ENCODE results near the gene TMCO4.

TMCO4 gene

GRCh38 chr1:19720174-19720573 lies 79.5 kb downstream of the TMCO4 start:
- no peak overlapping the region for H3K4me3 ChIP-seq (ENCODE audit: low read depth, low read length)
- in situ Hi-C loops (cut with HindIII; ENCODE audit: low sequenced_read_pairs), result no loop called here
- TF ChIP-seq CTCF (IDR thresholded peaks at IDR 0.05; ENCODE audit: low read depth, low read length), result no peak
- no peak for DNase-seq (ENCODE audit: low read depth, low spot score)

- TF ChIP-seq CTCF (IDR thresholded peaks at IDR 0.05; ENCODE audit: low read depth, low read length), result no peak
- no peak for DNase-seq (ENCODE audit: low read depth, low spot score)
- in situ Hi-C loops (cut with HindIII; ENCODE audit: low sequenced_read_pairs), result no loop called here
- no peak overlapping the region for H3K4me3 ChIP-seq (ENCODE audit: low read depth, low read length)
Observed at GRCh38 chr1:19717467-19717866, 82.2 kb downstream of the TMCO4 start.

- in situ Hi-C loops (cut with HindIII; ENCODE audit: low sequenced_read_pairs), result no loop called here
- peak; percentile 97 for TF ChIP-seq CTCF (IDR thresholded peaks at IDR 0.05; ENCODE audit: low read depth, low read length)
- DNase-seq (ENCODE audit: low read depth, low spot score), result peak; percentile 95
- no peak overlapping the region for H3K4me3 ChIP-seq (ENCODE audit: low read depth, low read length)
Observed at GRCh38 chr1:19715334-19716203, 84.1 kb downstream of the TMCO4 start.

- no peak for TF ChIP-seq CTCF (IDR thresholded peaks at IDR 0.05; ENCODE audit: low read depth, low read length)
- in situ Hi-C loops (cut with HindIII; ENCODE audit: low sequenced_read_pairs), result no loop called here
- no peak overlapping the region for H3K4me3 ChIP-seq (ENCODE audit: low read depth, low read length)
- no peak for DNase-seq (ENCODE audit: low read depth, low spot score)
Observed at GRCh38 chr1:19712928-19713327, 86.8 kb downstream of the TMCO4 start.

- DNase-seq (ENCODE audit: low read depth, low spot score), result no peak
- no peak overlapping the region for H3K4me3 ChIP-seq (ENCODE audit: low read depth, low read length)
- in situ Hi-C loops (cut with HindIII; ENCODE audit: low sequenced_read_pairs), result no loop called here
Observed at GRCh38 chr1:19710825-19711611, 88.7 kb downstream of the TMCO4 start.

More at GRCh38 chr1:19710825-19711611, 88.7 kb downstream of the TMCO4 start:
- TF ChIP-seq CTCF (IDR thresholded peaks at IDR 0.05; ENCODE audit: low read depth, low read length), result no peak

Measured in astrocyte of the spinal cord (primary cell).